ENCODE data around the gene MOGAT3. TPM values are rescaled to one million over a fixed set of nuclear protein-coding genes. Genes with fewer than 3 reads are reported as not detected.

The MOGAT3 gene
- total and polyA plus RNA-seq, 2 of the 4 experiments (the other 2 are of a cell fraction) = not detected

DNA sequence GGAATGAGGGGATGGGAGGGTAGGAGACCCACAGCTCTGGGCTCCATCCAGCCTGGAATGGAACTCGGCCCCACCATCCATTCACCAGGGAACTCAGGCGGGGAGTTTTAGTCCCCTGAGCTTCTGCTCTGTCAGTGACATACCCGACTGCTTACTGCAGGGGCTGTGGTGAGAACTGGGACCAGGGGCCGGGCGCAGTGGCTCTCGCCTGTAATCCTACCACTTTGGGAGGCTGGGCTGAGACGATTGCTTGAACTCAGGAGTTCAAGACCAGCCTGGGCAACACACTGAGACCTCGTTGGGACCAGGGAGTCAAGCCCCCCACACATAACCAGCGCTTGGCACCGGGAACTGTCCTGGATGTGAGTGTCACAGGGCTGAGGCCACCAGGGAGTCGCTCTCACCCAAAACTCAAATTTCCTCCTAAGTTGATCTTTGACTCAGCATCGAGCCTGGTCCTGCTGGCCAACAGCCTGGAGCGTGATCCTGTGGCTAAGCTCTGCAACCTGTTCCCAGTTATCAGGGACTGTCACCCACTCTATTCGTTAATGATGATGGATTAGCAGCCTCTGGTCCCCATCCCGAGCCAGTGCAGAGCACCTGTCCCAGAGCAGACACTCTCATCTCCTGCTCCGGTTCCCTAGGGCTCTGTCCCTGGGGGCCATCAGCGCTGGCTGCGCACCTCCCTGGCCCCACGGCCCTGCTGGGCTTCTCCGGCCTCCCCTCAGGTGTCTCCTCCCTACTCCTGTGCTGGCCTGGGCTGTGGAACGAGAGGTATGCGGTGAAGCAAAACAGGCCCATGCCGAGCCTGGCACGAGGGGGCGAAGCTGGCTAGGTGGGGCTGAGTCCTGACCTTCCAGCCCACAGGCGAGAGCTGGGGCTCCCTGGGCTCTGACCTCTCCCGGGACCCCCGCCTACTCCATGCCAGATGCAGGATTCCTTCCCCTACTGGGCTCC, 37.7 kb upstream of the MOGAT3 start:
- Histone ChIP-seq H3K79me1 (ENCODE audit: low read depth in 1 of 2, low read length in 2 of 2) (peaks cover 6 to 38% of the 10 kb centered on the region in 2 experiments), H3K18ac (ENCODE audit: low read depth, low read length) (no peak overlapping the region), H3K4ac (ENCODE audit: low read depth, low read length) (peak overlapping the region; percentile 25; the same call in 1 of the 2 replicates), H2BK15ac (ENCODE audit: low read depth, low read length) (no peak overlapping the region), H3K23ac (ENCODE audit: low read depth, low read length) (no peak overlapping the region), H3K9me3 (ENCODE audit: control insufficient read depth, insufficient read depth, low read length) (no peaks in the 10 kb centered on the region), H2BK5ac (ENCODE audit: low read depth, low read length, poor library complexity, severe bottlenecking) (no peak overlapping the region), H3K56ac (ENCODE audit: extremely low read depth, insufficient read depth, low read length) (no peak overlapping the region), H3K4me3 (ENCODE audit: insufficient read depth, low read depth, low read length) (no peak overlapping the region), H3K4me2 (ENCODE audit: low read depth, low read length) (no peak overlapping the region), H2AK9ac (replicated peaks; ENCODE audit: low read depth, low read length, poor library complexity) (peak overlapping the region; percentile 95), H3K4me1 (ENCODE audit: control insufficient read depth, insufficient read depth, low read length) (peaks cover 5% of the 10 kb centered on the region), H2AK5ac (ENCODE audit: low read depth, low read length) (0 out of 2 replicates have a peak overlapping the region, but pooled peaks have one; percentile 8), H2AFZ (replicated peaks; ENCODE audit: low read length, poor library complexity) (no peak overlapping the region), H3K27ac (ENCODE audit: insufficient read depth, low read length) (peak overlapping the region; percentile 12; the same call in 1 of the 2 replicates), H2BK120ac (ENCODE audit: low read depth, low read length) (no peak overlapping the region), H4K8ac (ENCODE audit: low read depth in 2 of 2, low read length in 2 of 2) (no peak overlapping the region), H4K91ac (ENCODE audit: insufficient read depth, low read depth, low read length) (no peak overlapping the region), H3K27me3 (ENCODE audit: control insufficient read depth, insufficient read depth, low read length) (no peaks in the 10 kb centered on the region), H4K20me1 (ENCODE audit: insufficient read depth, low read length) (peaks cover 10% of the 10 kb centered on the region), H3K14ac (replicated peaks; ENCODE audit: low read depth, low read length) (0 out of 2 replicates have a peak overlapping the region, but pooled peaks have one; percentile 5), H3K9ac (ENCODE audit: low read depth, low read length) (no peak overlapping the region), H4K5ac (ENCODE audit: low read depth, low read length) (no peak overlapping the region), H2BK20ac (ENCODE audit: low read depth, low read length) (no peak overlapping the region), H3K9me1 (ENCODE audit: insufficient read depth, low read length) (no peaks in the 10 kb centered on the region; the same call in 1 of the 2 replicates), H3K36me3 (ENCODE audit: control insufficient read depth, insufficient read depth, low read length) (peaks cover 34% of the 10 kb centered on the region)
- DNase-seq = no peak
- no TSS peak for BruUV-seq (replicated peaks)
- ChIA-PET CTCF (no interaction called here), POLR2A (ENCODE audit: unreplicated experiment) (no interaction called here)
- intact Hi-C loops (cut with micrococcal nuclease) (no loop called here), dilution Hi-C loops (cut with HindIII; ENCODE audit: low sequenced_read_pairs, unreplicated experiment) (no loop called here), in situ Hi-C loops (cut with MboI; ENCODE audit: low sequenced_read_pairs) (no loop called here)
- 75% methylated on average over 5 of the region's 28 CpGs; no CpG with 5 or more reads in 1 of the 2 experiments for WGBS, 2 experiments (ENCODE audit: extremely low coverage in 2 of 2, insufficient read length in 1 of 2)
- ATAC-seq (ENCODE audit: low read depth) = no peak; the same call in none of the 2 replicates
- no peak for TF ChIP-seq MAFK (IDR thresholded peaks at IDR 0.05; ENCODE audit: low read depth, low read length)
- TF ChIP-seq, protein P1, sequence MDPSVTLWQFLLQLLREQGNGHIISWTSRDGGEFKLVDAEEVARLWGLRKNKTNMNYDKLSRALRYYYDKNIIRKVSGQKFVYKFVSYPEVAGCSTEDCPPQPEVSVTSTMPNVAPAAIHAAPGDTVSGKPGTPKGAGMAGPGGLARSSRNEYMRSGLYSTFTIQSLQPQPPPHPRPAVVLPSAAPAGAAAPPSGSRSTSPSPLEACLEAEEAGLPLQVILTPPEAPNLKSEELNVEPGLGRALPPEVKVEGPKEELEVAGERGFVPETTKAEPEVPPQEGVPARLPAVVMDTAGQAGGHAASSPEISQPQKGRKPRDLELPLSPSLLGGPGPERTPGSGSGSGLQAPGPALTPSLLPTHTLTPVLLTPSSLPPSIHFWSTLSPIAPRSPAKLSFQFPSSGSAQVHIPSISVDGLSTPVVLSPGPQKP (IDR thresholded peaks at IDR 0.05; ENCODE audit: borderline replicate concordance, low read depth, low read length) = no peak
- no peak for TF ChIP-seq FOS (IDR thresholded peaks at IDR 0.05; ENCODE audit: low read depth, low read length)
- TF ChIP-seq CHD1 (IDR thresholded peaks at IDR 0.05; ENCODE audit: low read depth, low read length) = no peak
- no peak for TF ChIP-seq CEBPB (IDR thresholded peaks at IDR 0.05; ENCODE audit: low read depth, low read length)
- TF ChIP-seq, protein P2, sequence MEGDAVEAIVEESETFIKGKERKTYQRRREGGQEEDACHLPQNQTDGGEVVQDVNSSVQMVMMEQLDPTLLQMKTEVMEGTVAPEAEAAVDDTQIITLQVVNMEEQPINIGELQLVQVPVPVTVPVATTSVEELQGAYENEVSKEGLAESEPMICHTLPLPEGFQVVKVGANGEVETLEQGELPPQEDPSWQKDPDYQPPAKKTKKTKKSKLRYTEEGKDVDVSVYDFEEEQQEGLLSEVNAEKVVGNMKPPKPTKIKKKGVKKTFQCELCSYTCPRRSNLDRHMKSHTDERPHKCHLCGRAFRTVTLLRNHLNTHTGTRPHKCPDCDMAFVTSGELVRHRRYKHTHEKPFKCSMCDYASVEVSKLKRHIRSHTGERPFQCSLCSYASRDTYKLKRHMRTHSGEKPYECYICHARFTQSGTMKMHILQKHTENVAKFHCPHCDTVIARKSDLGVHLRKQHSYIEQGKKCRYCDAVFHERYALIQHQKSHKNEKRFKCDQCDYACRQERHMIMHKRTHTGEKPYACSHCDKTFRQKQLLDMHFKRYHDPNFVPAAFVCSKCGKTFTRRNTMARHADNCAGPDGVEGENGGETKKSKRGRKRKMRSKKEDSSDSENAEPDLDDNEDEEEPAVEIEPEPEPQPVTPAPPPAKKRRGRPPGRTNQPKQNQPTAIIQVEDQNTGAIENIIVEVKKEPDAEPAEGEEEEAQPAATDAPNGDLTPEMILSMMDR (conservative IDR thresholded peaks at IDR 0.05; ENCODE audit: low read depth, low read length) = no peak
- no peak for TF ChIP-seq RCOR1 (IDR thresholded peaks at IDR 0.05; ENCODE audit: insufficient replicate concordance, low read length)
- TF ChIP-seq RAD21 (IDR thresholded peaks at IDR 0.05; ENCODE audit: low read length) = no peak
- TF ChIP-seq, protein P3, sequence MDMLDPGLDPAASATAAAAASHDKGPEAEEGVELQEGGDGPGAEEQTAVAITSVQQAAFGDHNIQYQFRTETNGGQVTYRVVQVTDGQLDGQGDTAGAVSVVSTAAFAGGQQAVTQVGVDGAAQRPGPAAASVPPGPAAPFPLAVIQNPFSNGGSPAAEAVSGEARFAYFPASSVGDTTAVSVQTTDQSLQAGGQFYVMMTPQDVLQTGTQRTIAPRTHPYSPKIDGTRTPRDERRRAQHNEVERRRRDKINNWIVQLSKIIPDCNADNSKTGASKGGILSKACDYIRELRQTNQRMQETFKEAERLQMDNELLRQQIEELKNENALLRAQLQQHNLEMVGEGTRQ (IDR thresholded peaks at IDR 0.05; ENCODE audit: low read depth, low read length) = no peak
- TF ChIP-seq MAZ (IDR thresholded peaks at IDR 0.05; ENCODE audit: borderline replicate concordance, low read depth, low read length) = no peak

Data from IMR-90 (cell line).